DMS 273 (cell line): ENCODE data around the gene ARF3.

Source experiments
- DNase-seq: peaks from one replicate; lab custom pipeline; 2025; ENCODE audit not compliant: unreplicated experiment; lab: John Stamatoyannopoulos, UW

The ARF3 gene

GRCh38 chr12:48957141-48958048 lies at the start of gene ARF3:
Gene ARF3 (minus strand): TSS chr12:48957487. CDS start chr12:48941095, 16,392 bp downstream.
- peak; percentile 97 for DNase-seq

DNA sequence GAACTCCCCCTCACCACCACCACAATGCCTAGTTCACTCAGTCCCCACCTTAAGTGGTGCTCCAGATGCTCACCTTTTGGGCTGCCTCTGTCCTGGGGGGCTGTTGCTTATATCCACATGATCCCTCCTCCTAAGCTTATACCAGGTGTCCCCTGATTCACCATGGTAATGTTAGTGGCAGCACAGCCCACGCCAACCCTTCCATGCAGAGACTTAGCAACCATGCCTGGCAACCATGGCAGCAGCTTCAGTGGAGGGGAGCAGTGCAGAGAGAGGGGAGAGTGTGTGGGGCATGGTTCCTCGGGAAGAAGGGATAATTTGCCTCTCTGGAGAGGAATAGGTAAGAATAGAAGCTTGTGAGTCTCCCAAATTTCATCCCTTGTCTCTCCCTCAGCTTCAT lies 43.1 kb upstream of the ARF3 start:
- DNase-seq: peak; percentile 50

GRCh38 chr12:48999371-49000131 lies 42.3 kb upstream of the ARF3 start, which contains the start of gene DDN:
Gene DDN (minus strand): TSS chr12:48999375. CDS start chr12:48999287, 88 bp downstream.
- DNase-seq: peak; percentile 89

- no peak for DNase-seq
Observed at GRCh38 chr12:48998497-48999353, 41.4 kb upstream of the ARF3 start.

- no peak for DNase-seq
Observed at GRCh38 chr12:48997719-48998496, 40.6 kb upstream of the ARF3 start.

DNA sequence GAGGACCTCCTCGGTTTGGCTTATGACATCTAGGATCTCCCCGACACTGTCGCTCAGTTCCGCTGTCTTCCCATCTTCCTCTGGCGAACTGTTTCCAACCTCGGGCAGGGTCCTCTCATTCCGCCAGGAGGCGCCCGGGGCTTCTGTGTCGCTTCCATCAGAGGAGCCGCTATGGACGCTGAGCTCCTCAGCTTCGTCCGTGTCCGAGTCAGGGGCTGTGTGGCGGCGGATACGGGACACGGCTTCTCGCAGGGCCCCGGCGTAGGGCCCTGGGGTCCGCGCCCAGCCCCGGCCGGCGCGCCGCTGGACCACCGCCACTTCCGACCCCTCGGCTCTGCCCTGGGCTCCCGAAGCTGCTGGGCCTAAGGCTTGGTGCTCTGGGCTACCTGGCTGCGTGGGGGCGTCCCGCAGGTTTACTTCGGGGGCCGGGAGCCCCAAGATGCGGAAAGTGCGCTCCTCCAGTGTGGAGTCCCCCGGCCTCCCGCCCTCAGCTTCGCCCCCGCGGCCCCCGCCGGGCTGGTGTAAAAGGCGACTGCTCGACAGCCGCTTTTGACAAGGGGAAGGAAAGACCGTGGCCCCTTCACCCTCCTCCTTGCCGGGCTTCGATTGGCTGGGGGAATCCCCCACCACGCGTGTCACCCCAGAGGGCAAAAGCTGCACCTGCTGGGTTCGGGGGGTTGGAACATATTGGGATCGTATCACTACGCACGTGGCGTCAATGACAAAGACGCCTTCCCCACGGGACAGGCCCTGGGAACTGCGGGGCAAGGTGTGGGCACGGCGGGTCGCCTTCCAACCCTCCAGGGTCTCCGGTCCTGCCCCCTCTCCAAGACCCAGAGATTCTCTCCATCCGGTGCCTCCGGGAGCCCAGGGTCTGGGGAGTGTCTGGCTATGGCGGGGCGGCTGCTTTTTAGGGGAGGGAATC lies 39.8 kb upstream of the ARF3 start:
- no peak for DNase-seq

DNA sequence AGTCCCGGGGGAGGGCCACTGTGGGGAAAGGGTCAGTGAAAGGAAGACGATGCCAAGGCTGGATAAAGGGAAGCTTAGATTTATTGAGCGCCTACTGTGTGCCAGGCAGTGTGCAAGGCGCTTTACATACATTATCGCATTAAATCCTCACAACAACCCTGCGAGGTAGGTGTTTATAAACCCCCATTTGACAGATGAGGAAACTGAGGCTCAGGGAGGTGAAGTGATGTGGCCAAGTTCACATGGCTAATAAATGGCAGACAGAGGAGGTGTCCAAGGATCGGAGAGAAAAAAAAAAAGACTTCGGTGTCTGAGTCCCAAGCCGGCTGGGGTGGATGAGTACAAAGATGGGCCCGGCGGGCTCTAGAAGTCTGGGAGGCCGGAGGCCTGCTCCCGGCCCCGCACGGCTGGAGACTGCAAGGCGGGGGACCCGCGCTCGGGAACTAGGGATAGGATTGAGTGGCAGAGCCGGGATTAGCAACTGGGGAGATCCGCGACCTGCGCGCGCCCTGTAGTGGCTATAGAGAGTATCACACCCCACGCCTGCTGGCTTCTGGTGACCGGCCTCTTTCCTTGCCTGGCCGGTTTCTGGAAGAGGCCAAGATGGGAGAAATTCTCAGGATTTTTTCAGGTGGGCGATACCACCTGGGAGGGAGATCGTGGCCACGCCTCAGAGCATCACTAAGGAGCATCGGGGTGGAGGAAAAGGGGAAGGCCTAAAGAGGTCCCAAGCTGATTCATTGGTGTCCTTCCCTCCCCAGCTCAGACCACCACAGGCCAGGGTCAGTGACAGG lies 38.0 kb upstream of the ARF3 start:
- DNase-seq: peak; percentile 89

DNA sequence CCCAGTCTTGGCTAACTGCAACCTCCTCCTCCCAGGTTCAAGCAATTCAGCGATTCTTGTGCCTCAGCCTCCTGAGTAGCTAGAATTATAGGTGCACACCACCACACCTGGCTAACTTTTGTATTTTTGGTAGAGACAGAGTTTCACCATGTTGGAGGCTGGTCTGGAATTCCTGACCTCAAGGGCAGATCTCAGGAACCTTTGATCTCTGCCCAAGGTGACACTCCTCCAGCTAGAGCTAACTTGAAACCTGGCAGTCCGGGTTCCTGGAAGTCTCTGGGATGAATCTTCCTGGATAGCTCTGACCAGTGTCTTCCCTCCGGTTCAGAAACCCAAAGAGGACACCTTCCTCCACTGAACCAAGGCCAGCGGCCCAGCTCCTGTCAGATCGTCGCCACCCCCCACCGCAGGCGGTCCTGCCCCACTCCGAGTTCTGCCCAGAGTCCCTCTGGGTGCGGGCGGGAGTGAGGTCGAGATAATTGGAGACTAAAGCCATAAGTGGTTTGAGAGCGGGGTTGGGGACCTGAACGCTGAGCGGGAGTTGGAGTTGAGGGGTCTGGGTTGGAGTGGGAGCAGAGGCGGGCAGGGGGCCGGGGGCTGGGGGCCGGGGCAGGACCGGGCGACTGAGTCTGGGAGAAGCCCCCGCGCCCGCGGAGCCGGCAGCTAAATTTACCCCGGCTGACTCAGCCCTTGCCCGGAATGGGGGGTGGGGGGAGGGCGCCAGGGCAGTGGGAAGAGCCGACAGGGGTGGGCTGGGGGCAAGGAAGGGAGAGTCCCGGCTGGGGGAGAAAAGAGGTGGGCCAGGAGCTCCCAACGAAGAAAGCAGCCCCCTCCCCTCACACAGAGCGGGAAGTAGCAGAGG lies 37.2 kb upstream of the ARF3 start:
- no peak for DNase-seq

- no peak for DNase-seq
Observed at GRCh38 chr12:48993787-48994186, 36.5 kb upstream of the ARF3 start.

DNA sequence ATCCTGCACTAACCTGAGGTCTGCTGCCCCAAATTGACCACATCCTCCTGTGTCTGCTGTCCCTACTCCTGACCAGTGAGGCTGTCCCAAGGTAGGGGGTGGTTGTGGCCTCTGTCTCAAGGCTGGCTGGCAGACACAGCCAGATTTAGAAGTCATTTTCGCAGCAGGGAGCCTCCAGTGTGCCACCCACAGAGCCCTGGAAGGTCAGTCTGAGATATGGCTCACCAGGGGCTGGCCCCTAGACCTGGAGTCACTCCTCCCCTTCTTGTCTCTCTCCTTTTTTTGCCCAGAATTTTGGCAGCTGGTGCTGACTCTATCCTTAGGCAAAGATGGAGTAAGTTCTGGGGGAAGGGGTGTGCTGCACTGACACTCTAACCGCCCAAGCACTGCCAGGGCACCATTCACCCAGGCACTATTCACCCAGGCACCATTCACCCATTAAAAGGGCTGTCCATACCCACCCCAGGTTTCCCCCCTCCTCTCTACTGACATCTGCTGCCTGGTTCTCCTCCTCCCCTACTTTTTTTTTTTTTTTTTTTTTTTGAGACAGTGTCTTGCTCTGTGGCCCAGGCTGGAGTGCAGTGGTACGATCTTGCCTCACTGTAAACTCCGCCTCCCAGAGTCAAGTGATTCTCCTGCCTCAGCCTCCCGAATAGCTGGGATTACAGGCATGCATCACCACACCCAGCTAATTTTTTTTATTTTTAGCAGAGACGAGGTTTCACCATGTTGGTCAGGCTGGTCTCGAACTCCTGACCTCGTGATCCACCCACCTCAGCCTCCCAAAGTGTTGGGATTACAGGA lies 34.2 kb upstream of the ARF3 start:
- no peak for DNase-seq

DNA sequence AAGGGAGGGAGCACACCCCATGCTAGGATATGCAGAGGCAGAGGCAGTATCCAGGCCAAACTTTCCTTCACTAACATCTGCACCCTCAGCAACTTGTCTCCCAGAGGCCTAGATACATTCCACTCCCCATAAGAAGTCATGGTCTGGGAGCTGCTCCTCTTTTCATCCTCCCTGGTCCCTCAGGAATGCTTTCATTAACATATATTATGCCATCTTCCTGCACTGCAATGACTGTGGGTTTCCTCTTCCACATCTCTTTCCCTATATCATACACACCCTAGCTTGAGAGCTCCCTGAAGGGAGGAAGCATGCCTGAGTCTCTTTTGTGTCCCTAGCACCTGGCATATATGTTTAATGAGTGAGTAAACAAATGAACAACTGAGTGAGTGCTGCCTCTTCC lies 33.3 kb upstream of the ARF3 start:
- no peak for DNase-seq

- peak; percentile 68 for DNase-seq
Observed at GRCh38 chr12:48988030-48988649, 30.9 kb upstream of the ARF3 start.

- DNase-seq: no peak
Observed at GRCh38 chr12:48986720-48987291, 29.5 kb upstream of the ARF3 start.

GRCh38 chr12:48985901-48986300 lies 28.6 kb upstream of the ARF3 start:
- no peak for DNase-seq

- DNase-seq: peak; percentile 18
Observed at GRCh38 chr12:48985475-48985897, 28.2 kb upstream of the ARF3 start.
